ENCODE results near the gene RFX8.
"Not testable (repeated sequence)": the region's sequence is repeated elsewhere in the genome, so short reads cannot be mapped to it uniquely, and the experiment has no call there.

RFX8 gene

DNA sequence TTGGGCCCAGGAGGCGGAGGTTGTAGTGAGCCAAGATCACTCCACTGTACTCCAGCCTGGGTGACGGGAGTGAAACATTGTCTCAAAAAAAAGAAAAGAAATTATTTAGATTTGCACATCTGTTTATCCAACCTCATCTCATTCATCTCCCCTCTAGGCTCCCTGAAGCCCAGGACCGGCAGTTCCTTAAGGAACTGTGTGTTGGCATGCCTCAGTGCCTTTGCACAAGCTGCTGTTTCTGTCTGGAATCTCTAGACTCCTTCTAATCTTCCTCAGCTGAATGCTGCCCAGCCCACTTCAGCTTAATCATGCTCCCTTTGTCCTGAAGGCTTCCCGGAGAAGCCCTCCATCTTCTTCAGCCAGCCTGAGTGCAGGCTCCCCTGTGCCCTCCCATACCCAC is 10.9 kb upstream of the RFX8 start:
- DNase-seq = no peak

DNA sequence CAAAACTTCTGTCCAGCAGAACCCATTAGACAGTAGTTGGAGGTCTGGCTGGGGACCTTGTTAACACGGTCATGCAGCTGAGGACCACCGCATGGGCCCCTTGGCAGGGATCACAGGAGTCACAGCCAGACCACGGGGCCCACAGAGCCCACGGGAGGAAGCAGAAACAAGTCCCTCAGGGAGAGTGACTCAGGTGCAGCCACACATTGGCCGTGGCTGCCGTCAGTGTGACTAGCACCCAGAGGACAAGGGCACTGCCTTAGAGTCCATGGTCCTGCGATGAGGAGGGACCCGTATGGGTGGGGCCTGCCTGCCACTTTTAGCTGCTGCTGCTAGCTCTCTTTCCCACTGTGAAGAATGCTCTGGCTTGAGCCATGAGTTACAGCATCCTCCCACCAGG is 5.9 kb upstream of the RFX8 start:
- DNase-seq = no peak

DNA sequence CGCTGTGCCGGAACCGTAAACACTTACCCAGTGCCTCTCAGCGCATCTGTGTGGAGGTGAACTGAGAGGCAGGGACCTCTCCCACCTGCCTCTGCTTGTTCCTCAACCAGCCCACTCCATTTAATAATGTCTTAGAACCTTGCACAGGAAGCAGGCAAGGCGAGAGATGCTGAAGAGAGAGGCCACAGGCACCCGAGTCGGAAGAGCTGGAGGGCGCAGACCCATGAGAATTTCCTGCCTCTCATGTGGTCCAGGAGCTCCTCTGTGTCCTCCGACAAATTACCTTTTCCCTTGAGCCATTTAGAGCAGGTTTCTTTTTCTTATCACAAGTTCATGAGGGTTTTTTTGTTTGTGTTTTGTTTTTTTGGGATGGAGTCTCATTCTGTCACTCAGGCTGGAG is 4.9 kb upstream of the RFX8 start:
- no peak for DNase-seq

DNA sequence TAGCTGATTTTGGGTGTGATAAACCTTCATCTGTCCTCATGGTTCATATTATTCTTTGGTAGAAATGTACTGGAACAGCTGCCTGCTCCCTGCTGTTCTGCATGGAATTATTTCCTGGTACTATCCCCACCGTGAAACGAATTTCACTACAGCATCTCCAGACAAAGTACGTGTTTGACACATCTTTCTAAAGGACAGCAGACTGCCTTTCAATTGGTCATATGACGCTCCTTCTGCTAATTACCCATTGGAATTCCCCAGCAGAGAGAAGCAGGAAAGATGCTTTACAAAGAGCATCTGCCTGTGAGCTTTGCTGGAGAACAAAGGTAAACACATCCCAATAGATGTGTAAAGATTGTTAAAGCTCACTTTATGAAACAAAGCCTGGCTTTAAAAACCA is 4.4 kb upstream of the RFX8 start:
- no peak for DNase-seq

DNA sequence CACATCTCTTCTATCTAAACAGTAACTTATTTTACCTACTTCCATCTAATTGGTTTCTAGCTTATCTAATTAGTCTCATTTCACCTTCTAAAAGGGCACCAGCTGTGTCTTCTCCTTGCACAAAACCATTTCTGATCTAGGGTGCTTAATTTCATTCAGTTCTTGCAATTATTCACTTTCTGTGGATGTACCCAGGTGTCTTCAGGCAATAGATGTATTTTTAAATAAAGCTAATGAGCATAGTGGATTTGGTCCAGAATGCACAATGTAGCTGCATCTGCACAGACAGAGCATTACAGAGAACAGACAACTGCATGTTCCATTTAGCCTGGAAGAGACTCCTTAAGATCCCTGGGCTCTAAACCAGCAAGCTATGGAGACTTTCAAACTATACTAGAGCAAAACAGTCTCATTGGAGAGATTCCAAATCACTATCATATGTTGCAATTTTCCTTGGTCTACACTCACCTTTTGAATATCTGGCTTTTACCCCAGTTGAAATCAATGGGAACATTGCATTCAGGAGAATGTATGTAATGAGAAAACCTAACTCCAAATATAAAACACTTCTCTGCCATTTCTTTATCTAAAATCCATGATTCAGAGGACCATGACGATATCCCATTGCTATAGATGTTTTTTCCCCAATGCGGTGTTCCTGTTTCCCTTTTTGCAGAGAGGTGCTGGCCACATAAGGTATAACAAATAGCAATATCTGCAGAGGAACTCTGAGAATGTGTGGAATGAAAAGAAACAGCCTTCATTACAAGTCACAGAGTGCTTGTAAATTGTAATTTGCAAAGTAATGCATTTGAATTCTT is 3.5 kb upstream of the RFX8 start:
- DNase-seq = no peak

DNA sequence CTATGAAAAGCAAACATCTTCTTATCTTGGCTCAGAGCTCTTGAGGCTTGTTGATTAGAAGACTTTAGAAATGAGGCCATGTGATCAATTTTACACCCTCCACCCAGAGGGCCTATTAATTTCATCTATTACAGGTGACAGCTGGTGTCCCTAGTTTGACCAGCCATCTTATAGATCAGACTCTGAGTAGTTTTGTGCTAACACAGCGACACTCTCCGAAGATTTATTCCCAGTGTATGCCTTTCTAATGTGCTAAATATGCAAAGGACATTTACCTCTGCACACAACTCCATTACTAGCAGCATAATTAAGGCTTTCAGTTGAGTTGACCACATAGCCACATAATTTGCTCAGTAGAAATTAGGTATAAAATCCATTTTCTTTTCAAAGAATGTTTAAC is 2.6 kb upstream of the RFX8 start:
- no peak for DNase-seq

DNA sequence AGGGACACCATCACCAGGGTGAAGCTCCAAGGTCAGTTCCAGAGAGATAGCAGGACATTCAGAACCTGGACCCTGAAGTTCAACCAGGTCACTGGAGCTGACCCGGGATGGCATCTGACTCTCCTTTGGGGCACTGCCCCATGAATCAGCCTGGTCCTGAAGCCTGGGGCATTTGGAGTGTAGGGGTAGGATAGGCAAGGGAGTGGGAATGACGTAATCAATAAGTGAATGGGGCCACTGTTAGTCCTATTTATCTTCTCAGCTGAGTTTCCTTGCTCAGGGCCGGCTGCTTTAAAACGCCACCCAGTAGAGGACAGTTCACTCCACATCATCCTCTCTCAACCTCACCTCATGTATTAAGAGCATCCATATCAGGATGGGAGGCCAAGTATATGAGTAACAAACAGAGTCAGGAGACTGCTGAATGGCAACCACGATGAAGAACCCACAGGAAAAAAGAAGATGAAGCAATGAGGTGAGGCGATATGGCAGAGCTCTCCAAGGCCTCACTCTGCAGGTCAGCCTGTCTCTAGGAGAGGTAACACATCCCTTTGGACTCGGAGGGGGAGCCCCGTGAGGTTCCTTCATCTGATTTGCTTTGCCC is 1.8 kb upstream of the RFX8 start:
- no peak for DNase-seq

DNA sequence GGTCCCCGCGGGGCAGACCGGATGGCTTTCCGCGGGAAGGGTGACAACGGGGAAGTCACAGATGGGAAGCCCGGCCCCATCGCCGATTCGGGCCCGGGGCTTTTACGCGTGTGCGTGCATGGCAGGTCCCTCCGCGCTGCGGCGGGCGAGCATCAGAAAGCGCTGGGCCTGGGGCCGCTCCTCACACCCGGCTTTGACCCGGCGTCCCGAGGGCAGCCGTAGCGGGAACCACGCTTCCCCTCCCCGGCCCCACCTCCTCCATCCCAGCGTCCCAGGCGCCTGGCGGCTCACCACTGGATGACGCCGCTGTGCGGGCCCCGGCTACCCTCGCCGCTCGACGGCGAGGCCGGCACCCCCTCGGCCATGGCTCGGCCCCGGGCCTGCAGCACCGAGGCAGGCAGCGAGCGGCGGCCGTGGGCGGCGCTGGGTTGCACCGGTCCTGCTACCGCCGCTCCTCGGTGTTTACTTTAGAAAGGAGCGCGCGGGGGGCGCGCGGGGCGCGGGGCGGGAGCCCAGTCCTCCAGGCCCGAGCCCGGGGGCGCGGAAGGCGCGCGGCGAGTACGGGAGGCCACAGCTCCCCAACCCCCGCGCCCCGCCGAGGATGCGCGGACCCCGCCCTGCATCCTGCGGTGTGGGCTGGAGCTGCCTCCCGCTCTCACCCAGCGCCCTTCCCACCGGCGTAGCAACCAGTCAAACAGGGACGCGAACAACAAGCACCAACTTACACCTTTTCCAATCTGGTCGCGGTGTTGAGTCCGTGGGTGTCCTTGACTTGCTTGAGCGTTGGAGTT is 806 bp downstream of the RFX8 start:
- DNase-seq = peak; percentile 64

DNA sequence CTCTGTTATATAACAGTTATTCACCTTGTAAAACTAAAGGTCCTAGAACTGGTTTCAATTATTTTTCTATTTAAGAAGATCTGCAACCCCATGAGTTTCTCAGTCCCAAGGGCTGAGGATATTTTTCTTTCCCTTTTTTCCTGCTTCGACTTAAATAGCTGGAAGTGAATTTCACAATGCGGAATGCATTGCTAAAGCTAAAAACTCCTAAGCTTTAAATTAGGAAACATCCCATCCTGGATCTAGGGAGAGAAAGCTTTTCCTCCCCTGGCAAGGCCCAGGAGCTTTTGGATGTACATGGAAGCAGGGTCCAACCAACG is 1.4 kb downstream of the RFX8 start:
- no peak for DNase-seq

DNA sequence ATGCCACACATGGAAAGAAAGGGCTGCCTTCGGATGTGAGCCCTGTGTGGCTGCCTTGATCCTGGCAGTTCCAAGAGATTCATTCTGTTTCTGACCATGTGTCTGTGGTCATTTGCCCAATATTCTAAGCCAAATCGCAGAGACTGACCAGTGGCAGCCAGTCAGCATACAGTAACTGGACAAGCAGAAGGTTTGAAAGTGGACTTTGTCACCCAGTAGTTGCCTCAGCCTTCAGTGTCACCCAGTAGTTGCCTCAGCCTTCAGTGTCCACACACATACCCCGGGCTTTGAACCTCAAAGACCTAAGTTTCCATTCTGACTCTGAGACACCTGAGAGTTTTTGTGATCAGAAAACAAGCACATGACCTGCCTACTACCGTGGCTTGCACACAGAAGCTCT is 5.0 kb downstream of the RFX8 start:
- no peak for DNase-seq

DNA sequence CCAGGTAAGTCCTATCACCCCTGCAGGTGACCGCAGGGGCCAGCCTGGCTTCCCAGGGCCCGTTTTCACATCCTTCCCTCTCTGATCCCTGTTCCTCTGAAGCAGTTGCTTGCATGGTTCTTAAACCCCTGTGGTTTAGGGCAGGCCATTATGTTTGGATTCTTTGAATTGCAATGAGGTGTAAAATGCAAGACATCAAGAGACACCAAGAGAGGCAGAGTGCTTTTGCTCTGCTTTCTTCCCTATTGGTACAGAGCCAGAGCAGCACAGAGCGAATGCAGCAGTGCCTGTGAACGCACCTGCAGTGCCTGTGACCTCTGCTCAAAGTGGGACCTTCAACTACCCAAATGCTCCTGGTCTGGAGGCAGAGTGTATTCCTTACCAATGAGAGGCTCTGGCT is 7.6 kb downstream of the RFX8 start:
- no peak for DNase-seq

DNA sequence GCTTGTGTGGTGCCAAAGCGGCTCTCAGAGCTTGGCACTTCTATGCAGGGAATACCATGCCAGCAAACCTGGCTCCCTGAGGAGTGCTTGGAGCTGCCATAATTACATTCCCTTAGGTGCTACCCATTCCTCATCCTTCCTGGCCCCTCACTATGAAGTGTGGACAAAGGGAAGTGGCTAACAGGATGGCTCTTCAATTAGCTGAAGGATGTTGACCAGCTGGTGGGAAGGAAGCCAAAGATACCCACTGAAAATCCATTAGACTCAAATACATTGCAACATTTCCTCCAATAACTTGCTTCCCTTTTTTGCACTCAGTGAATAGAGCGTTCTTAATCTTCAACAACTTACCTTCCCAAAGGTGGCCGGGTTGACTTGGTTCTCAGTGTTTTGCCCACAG is 8.5 kb downstream of the RFX8 start:
- no peak for DNase-seq

DNA sequence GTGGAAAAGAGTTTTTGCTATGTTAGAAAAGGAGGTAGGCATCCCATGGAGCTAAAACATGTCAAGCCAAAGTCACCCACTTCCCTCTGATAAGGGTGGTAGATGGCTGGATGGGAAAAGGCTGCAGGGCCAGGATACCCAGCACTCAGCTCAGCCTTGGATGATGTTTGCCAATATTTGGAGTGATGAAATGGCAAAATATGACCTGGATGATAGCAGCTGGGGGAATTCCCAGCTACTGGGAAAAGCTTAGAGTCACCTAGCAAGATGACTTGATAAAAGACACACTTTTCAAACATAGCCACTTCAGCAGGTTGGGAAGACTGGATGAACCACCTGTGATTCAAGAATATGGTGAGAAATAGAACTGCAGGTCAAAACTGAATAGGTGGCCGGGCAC is 10.1 kb downstream of the RFX8 start:
- DNase-seq = peak; percentile 30

DNA sequence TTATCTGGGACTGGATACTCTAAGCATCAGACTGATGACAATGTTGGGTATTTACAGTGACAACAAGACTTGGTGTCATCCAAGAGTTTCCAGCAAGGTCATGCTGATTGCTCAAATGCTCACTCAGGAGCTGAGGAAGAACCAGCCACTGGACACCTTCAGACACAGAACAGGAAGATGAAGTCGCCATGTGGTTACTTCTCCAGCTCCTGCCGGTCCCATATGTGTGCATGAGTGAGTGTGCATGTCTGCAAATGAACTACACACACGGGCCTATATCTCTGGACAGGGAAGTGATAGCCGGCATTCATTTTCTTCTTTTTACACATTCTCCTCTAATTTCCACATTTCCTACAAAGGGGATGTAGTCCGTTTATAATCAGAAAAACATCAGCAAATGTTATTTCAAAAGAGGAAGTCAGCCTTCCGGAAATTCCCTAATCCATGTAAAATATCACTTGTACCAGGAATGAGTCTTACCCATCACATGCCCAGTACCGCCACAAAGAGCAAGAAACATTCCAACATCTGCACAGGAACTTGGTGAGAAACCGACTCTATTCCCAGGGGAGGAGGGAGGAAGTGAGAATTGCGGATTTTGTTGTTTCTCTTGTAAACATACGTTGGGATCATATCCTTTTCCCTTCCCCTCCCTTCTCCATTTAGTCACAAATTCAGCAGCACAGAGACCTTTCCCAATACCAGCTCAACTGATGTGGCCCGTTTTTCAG is 10.8 kb downstream of the RFX8 start:
- DNase-seq = peak; percentile 88

DNA sequence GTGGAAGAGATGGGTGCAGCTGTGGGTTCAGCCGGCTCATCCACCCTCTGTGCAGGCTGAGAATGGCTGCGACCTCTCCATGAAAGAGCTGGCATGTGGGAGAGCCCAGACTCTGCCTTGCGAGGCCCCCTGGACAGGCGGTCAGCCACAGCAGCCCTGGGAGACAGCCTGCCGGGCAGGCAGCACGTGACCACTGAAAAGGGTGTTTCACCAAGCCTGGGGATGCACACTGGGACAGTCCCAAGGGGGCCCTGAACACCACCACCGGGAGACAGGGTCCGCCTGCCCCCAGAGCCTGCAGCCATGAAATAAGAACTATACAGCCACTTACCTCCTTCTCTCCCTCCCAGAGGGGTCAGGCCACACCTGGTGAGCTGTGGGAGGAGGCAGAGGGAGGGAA is 11.5 kb downstream of the RFX8 start:
- DNase-seq = no peak

DNA sequence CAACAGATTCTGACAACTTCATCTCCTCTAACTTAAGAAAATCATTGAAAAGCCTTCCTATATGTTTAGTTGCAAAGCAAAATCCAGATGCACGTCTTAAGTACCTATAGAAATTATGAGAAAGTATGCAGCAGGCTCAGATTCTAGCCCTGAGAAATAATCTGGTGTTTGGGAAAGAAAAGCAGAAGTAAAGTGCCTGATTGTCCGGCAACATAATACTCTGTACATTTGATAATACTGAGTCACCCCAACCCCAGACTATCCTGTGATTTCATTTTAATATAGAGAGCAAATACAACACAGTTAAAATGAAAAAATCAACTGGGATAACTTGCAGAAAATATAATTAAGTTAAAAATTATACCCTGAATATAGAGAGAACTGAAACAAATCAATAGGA is 13.5 kb downstream of the RFX8 start:
- no peak for DNase-seq

DNA sequence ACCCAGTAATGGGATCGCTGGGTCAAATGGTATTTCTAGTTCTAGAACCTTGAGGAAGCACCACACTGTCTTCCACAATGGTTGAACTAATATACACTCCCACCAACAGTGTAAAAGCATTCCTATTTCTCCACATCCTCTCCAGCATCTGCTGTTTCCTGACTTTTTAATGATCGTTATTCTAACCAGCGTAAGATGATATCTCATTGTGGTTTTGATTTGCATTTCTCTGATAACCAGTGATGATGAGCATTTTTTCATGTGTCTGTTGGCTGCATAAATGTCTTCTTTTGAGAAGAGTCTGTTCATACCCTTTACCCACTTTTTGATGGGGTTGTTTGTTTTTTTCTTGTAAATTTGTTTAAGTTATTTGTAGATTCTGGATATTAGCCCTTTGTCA is 20.5 kb downstream of the RFX8 start:
- DNase-seq = not testable (repeated sequence)

DNA sequence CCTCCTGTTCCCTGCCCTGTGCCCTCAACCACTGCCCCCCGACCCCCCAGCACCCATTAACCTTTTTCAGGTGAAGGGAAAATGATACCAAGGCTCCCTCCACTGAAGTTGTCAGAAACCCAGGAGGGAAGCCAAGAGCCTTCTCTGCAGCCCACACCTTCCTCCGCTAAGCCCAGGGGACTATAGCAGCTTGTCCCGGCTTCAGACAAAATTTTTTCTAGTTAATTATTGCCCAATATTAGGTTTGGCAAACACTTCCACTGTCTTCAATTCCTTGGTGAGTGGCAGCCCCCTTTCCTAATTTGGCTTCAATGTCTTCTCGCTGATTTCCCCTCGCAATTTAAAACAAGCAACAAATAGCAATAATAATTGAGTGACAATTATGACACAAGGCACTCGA is 23.9 kb downstream of the RFX8 start:
- no peak for DNase-seq

DNA sequence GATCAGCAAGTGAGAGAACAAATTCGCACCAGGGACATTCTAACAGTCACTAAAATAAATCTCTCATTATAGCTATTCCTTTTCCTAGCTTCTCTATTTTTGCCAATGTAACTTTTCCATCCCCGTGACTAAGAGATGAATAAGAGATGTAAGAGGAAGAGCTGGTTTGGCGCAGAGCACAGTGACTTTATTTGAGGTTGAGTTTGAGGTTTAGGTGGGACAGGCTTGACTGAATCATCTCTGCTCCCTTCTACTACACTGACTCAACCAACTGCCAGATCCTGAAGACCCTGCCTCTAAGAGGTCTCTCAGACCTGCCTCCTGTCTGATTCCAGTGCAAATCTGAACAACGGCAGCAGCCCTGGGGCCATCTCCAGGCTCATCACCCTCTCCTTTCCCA is 28.0 kb downstream of the RFX8 start:
- peak; percentile 81 for DNase-seq

DNA sequence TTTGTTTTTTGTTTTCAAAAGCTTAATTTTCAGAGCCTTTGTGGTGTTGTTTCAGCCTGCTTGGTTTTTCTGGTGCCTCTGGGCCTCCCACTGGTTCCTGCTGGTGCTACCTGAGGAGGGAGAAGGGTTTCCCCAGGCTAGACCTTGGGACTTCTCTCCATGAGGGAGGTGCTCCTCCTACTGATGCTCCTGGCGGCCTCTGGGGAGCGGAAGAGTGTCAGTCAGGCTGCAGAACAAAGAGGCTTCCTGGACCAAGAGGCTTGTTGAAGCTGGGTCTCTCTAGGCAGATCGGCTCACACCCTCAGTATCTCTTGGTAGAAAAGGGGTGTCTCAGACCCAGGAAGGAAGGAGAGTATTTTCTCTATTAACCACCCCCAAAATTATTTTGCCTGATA is 32.2 kb downstream of the RFX8 start:
- DNase-seq = peak; percentile 13

DNA sequence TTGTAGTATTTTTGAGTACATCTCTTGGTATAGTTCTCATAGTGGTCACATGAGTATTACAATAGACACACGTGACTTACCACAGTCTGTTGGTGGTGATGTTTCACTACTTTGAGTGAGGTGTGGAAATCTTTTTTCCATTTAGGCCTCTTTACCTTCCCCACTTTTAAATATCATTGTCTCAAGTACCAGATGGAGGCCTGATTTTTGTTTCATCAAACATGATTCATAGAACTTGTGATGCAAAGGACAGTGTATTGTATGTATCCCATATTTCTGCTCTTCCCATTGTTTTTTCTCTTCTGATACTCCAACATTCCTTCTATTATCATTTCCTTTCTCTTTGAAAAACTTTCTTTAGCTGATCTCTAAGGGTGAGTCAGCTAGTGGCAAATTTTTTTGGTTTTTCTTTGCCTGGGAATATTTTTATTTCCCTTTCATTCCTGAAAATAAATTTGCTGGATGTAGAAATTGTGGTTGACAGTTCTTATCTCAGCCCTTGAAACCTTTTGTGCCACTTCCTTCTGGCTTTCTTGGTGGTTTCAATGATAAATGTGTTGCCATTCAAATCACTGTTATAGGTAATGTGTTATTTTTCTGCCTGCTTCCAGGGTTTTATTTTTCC is 32.8 kb downstream of the RFX8 start:
- peak; percentile 67 for DNase-seq

DNA sequence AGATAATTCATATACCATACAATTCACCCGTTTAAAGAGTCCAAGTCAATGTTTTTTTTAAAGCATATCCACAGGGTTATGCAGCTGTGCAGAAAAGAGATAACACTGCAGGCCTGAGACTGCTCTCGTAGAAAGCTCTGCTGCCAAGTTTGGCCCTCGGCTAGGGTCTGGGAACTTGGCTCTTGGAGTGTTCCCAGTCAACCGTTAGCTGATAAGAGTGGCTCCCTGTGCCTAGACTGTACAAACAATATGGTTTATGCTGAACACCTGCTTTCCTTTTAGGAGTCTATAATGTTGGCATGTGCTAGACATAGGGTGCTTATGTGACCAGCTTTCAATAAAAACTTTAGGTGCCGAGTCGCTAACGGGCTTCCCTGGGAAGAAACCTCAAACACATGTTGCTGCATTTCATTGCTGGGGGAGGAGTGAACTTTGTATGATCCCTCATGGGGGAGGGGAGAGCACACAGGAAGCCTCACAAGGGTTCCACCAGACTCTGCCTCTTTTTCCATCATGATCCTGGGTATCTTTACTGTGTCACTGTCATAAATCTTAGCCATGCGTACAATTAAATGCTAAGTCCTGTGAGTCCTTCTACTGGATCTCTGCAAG is 34.7 kb downstream of the RFX8 start:
- DNase-seq = no peak

DNA sequence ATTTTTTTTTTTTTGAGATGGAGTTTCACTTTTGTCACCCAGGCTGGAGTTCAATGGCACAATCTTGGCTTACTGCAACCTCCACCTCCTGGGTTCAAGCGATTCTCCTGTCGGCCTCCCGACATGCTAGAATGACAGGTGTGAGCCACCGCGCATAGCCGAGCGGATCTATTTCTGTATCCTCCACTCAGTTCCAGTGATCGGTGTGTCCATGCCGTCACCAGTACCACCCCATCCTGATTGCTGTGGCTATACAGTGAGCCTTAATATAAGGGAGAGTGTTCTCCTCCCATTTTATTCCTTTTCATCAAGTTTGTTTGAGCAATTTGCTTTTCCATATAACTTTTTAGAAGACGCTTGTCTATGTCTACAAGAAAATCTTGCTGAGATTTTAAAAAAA is 35.2 kb downstream of the RFX8 start:
- no peak for DNase-seq
